GM21528 (cell line): ENCODE data around the gene NCKAP5.

Experiments
- ATAC-seq: cut with Tn5 transposase; IDR thresholded peaks from one replicate; pipeline ENCODE4 v1.9.1; 2021; ENCODE audit warnings: mild to moderate bottlenecking, moderate library complexity; ENCODE audit not compliant: unreplicated experiment, low FRiP score

The NCKAP5 gene

DNA sequence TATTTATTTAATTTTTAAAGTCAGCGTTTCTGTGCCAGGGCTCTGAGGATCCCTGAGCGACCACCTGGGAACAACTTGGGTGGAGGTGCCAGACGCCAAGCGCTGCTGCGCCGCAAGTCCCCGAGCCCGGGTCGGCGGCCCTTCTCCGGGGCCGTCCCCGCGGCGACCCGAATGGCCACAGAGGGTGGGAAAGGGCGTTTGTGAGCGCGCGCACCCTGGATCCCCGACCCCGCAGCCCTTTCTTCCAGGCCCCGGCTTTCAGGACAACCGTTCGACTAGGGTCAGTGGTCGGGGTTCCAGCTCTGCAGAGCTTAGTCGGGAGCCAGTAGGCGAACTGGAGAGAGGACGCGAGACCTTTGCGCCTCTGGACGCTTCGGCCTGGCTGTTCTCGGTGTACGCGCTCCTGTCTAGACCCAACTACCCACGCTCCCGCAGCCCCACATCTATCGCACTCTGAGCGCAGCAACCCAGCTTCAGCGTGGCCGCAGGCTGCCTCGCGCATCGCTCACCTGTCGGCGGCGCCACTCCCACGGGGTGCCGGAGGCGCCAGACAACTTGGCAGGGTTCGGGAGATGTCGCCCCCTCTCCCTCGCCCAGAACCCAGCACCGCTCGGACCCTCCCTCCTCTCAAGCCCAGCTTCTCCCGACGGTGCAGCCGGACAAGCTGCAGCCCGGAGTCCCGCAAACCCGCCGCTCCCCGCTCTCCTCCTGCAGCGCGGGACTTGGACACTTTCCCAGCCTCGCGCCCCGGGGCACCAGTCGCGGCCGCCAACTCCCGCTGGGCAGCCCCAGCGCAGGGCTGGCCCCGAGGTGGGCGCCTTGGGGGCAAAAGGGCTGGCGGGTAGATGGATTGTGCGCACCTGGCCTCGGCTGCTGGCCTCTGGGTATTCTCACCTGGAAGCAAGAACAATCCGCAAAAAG is 899.0 kb downstream of the NCKAP5 start:
- no peak for ATAC-seq

DNA sequence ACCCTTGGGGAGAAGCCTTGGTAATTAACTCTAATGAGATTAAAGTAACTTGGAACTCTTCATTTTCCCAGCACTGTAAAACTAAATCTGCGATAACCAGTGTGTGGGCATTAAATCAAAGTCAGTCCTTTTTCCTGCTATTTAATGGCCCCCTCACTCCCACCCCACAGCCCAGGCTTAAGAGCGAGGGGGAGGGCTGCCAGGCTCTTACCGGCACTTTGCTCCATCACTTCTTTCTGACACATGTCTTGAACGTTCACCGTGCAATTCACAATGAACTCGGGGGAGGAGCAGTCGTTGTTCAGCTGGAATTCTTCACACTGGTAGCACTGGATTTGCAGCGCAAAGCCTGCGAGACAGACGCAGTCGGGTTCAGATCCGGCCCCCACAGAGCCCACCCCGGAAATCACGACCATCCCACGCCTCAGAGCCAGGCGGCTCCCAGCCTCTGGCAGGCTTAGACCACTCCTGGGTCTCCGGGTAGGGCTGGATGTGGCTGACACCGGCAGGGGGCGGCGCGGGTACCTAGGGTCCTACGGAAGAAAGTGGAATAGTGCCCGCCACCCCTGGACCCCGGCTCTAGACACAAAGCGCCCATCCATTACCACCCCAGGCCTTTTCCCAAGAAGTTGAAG is 900.0 kb downstream of the NCKAP5 start:
- no peak for ATAC-seq

DNA sequence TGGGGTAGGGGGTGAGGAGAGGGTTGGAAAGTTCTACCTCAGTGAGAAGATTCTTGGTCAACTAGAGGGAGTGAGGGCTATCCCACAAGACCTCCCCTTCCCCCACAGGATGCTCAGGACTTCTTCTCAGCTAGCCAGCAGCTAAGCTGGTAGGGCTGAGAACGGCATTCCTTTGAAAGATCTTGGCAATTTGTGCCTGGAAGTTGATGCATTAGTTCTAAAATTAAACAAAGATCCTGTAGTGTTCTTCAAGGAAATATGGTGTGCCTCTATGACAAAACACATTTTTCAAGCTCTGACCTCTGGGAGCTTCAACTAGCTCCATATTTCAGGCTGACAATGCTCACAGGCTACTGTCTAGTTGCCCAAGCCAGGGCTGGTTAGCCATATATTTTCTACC is 900.6 kb downstream of the NCKAP5 start:
- no peak for ATAC-seq

DNA sequence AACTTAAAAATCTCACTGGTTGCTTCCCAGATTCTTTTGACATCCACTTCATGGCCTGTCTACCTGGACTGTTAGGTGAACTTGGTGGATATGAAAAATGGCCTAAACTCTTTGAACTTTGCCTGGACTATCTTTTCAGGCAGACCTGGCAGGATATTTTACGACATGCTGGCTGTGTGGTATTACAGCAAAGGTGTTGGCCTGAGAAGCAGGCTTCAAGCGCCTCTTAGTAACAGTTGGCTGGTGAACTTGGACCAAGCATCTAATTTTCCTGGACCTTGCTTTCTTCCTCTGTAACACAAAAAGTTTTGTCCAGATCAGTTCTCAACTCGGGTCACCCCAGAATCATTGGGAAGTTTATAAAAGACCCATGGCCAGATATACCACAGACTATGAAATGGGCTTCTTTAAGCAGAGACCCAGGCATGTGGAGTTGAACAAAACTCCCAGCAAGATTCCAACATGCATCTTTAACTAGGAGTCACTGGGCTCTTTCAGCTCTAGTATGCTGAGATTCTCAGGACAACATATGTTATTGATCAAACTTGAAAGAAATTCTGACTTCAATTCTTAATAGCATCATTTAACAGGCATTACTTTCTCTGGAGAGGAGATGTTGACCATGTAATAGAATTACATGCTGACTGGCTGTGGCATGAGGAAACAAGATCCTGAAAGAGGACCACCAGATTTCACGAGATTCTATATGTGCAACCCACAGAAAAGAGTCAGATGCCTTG is 902.7 kb downstream of the NCKAP5 start:
- ATAC-seq = no peak

DNA sequence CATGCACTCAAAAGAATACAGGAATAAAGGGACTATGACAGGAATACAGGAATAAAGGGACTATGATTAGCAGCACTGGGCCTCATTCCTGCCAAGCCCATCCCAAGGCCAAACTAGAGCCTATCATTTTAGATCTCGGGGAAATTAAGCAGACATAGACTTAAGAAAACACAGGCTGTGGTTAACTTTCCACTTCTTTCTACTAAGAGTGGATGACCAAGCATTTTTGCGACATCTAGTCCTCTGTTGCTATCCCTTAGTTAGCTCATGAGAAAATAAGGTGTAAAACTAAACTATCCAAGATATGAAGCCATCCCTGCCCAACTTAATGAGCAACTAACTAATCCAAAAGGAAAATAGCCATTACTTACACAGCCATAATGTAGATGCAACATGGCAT is 904.2 kb downstream of the NCKAP5 start:
- no peak for ATAC-seq

DNA sequence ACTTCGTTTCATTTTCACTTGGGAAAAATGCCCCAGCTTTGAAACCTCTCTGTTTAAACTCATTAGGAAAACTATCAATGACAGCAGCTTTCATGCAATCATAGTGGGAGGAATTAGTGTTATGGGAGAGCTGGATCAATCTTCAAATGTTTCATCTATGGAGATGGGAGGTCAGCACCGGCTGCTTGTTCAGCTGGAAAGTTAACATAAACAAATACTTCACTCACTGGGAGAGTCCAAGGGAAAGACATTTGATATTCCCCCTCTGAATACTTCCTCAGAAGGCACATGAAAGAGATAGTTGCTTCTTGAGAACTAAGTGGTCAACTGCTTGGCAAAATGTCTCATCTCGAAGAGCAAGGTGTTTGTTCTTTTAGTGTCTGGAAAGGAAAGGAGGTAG is 905.5 kb downstream of the NCKAP5 start:
- ATAC-seq = no peak

DNA sequence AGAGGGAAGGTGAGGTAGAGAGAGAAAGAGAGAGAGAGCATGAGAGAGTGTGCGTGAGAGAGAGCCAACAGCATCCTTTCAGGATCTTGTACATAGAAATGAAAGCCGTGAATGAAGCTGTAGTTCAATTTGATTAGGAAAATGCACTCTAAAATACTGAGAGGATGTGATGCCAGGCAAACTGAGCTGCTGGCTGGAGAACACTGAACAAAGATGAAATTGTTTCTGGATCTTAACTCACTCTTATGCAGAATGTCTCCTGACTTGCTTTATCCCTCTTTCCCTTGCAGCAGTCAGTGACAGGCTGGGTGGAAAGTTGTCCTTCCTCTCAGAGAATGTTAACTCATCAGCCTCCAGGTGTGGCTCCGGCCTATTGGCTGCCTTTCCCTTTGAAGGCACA is 908.9 kb downstream of the NCKAP5 start:
- ATAC-seq = no peak

DNA sequence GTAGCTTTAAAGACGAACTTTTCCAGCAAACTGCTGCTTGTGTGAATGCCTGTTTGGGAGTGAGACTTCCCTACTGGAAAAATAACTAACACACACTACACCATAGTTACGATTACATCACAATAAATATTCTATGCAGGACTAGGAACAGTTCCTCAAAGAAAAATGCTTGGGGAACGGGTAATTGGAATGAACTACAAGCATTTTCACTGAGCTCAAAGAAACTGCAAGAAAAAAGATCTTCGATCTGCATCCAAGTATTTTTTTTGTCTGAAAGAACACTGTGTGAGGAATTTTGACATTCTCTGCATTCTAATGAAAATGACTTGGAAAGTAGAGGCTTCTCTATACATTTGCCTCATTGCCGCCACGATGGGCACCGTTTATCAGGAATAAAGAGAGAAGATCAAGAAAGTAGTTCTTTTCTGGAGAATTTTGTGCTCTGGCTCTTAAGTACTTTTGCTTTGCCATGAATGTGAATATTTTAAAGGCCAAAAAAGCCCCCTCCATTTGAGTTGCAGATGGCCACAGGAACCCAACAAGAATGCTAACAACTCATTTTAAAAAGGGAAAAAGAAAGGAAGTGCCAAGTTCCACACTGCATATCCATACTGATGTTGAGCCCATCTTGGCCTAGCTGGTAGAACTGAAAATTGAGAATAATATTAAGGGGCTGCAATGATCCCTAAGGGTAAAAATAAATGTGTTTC is 911.8 kb downstream of the NCKAP5 start:
- ATAC-seq = no peak

DNA sequence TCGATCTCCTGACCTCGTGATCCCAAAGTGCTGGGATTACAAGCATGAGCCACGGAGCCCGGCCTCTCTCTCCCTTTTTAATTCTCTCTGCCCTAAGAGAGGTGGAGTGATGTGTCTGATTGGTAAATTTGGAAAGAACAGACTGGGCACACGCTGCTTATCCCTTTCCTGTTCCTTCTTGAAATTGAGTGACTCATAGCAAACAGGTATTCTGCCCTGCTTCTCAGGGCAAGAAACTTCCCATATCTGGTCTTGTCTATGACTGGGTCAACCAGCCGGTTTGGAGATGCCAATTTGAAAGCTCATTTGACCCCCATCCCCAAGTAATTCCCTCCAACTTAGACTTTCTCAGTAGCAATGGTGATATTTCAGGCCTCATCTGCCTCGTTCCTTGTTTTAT is 913.3 kb downstream of the NCKAP5 start:
- no peak for ATAC-seq

DNA sequence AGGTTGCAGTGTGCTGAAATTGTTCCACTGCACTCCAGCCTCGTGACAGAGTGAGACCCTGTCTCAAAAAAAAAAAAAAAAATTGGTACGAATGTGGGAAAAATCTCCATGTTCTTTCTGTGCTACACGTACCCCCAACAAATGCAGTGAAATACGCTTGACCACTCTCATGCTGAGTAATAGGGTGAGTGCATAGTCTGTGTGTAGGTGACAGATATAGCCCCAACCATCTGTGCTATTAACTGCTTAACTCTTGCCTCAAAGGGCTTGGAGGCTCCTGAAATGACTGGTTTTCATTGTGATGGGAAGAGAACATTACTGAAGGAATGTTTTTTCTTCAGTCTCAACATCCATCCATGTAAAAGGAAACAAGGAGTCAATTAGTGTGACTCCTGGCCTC is 913.9 kb downstream of the NCKAP5 start:
- ATAC-seq = no peak

DNA sequence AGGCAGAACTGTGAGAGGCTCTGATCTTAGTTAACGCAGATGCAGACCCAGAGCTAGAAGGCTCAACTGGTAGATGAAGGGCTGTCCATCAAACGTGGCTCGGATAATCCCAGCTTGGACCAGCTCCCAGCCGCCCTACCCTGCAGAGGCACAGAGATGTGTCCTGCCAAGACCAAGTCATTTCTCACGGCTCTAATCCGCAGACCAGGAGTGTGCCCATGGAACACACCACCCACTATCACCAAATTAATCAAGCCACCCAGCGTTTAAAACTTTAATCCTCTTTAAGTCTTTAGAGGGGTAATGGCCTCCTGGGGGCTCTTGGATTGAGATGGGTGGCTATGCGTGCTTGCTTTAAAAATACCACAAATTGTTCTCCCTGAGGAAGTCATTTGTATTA is 915.8 kb downstream of the NCKAP5 start:
- ATAC-seq = no peak

DNA sequence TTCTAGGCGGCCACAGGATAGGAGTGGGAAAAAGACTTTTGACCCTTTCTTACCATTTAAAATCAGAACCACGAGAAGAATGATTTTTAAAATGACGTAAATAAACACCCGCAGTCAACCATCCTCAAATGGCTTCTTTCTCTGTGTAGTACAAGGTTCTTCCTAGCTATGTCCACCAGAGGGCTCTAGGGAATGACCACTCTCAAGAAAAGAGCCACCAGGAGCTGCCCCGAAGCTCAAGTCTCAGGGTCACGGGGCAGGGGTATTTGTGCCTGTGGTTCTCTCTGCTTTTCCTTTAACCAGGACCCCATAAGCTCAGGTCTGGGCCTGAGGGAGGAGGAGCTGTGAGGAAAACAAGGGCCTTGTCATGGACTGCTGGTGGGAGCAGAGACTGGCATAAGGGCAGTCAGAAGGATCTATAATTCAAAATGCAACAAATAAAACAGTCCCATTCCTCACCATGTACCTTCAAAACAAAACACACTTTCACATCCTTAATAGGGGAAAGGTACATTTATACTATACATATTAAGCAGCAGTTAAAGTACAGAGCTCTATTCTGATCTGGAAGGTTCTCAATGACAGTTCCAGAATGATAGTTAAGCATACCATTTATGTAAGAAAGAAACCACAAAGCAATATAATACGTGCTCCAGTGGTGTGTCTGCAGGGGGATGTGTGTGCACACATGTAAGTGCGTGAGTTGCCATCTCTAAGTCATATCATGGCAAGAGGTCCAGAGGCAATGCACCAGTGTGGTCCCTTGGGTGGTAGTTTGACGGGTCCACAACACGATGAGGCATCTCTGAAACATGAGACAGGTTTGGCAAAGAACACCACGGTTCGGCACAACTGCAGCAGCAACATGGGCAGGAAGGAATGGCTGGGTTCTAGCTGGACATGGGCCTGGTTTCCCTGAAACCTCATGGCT is 916.9 kb downstream of the NCKAP5 start:
- ATAC-seq = no peak

DNA sequence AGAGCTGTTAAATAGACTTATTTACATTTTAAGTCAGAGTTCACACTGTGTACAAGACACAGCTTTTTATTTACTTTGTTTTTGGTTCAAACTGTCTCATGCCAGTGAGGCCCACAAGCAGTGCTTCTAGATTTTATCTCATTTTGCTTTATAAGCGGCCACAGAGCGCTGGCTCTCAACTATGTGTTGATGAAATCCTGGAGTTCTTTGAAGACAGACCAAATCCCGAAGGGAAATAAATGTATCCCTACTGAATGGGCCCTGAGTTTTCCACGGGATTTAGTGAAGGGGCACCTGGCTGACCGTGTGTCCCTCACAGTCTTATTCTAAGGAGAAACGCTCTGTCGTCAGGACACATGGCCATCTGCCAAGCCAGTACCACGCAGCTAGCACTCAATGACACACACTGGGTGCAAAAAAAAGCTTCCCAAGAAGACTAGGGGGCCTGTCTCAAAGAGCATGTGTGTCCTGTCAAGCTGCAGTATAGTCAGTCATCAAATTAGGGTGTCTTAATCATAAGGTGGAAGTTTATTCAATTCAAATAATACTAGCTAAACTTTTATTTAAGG is 921.6 kb downstream of the NCKAP5 start:
- no peak for ATAC-seq

DNA sequence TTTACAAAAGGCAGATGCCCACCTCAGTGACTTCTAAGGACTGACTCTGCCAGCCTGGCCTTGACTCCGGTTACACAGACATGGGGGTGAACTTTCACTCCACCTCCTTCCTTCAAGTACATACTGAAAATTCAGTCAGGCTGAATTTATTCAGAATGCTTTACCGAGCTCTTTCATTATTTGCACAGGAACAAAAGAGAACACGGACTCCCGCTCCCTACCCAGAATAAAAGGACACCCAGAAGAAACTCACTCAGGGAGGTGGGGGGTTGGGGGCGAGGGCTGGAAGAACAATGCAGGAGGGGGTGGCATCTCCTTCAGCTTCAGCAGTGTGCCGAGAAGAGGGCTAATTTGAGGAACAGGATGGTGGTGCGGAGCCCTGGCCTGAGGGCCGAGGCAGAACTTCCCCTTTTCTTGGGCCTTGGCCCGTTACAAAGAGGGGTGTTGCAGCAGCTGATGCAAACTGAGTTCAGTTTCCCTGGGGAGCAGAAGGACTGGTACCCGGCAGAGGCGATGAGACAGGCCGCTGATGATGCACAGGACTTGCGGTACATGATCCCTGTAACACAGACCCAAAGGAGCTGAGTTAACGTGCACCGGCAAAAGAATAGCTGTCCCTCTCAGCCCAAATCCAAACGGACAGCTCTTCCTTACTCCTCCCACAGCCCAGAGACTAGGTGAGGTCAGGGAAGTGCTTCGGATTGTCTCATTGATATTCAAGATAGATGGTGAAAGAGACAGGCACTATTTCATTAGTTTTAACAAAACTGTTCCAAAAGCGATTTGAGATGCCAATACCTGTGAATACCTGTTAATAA is 922.3 kb downstream of the NCKAP5 start:
- ATAC-seq = no peak

DNA sequence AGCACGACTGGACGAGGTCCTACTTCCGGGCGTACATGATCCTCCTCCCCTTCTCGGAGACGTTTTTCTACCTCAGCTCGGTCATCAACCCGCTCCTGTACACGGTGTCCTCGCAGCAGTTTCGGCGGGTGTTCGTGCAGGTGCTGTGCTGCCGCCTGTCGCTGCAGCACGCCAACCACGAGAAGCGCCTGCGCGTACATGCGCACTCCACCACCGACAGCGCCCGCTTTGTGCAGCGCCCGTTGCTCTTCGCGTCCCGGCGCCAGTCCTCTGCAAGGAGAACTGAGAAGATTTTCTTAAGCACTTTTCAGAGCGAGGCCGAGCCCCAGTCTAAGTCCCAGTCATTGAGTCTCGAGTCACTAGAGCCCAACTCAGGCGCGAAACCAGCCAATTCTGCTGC is 923.1 kb downstream of the NCKAP5 start:
- no peak for ATAC-seq

DNA sequence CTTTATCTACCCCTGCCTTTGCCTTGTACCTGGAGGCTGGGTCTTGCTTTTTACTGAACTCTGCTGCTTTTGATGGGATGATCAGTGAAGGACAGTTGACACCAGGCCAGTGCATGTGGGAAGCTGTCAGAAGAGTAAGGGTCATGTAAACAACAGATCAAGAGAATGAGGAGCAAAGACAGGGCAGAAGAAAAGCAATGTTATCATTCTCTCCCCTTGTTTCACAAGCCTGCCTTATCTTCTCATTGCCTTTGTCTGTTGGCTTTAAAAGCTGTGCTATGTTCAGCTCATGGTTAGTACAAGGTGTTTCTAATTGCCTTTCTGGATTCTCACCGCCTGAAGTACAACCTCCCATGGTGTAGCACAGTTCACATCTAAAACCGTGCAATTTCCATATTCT is 925.8 kb downstream of the NCKAP5 start:
- no peak for ATAC-seq

DNA sequence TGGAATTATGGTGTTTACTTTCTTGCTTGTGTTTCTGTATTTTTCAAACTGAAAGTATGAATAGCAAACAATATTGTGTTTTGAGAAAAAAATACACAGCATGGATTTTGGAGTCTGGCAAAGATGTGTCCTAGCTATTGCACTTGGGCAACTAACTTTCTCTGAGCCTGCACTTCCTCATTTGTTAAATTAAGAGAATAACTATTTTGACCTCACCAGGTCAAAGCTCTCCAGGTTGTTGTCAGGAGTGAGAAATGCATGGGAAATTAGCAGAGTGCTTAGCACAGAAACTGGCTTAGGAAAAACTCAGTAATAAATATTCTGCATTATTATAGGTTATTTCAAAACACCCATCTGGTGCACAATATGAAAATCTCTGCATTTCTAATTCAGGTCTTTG is 926.4 kb downstream of the NCKAP5 start:
- no peak for ATAC-seq

DNA sequence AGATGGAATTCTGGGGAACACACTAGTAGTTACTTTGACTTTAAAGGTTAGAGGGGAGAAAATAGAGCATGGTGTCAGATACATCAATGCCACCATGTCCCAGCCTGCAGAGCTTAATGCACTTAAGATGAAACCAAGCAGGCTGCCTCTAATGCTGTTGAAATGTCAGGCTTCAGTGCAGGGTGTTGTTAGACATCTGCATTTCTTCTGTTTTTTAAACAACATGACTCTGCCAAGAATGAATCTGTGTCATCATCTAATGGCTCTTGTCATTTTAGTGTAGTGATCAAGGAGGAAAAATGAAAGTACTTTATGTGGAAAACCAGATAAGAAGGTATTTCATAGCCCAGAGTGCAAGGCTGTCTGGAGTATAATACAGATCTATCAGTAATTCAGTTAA is 928.1 kb downstream of the NCKAP5 start:
- ATAC-seq = no peak
